Caki2 (cell line): ENCODE results near the gene IFIT2. TPM values are rescaled to one million over a fixed set of nuclear protein-coding genes. Genes with fewer than 3 reads are reported as not detected.
"Not testable (repeated sequence)": the region's sequence is repeated elsewhere in the genome, so short reads cannot be mapped to it uniquely, and the experiment has no call there.

Experiments
- DNase-seq: peaks from one replicate; pipeline ENCODE4 v3.0.0-alpha.2; 2015; ENCODE audit warnings: low read depth
- in situ Hi-C: cut with HindIII; loops from 2 replicates; pipeline ENCODE4 v1.10.0; 2016; ENCODE audit warnings: low sequenced_read_pairs, low pct_unique_long_range_greater_than_20kb, mixed read lengths
- total RNA-seq: library from RNA; depleted of rRNA; stranded (reverse); fragments of >200 nt; shearing (Covaris generic); gene quantifications from 2 replicates; pipeline ENCODE4 v1.2.3, GENCODE V29; 2014; ENCODE audit warnings: low replicate concordance

IFIT2 gene
- total RNA-seq, 1 experiment from 2014 or later: 7.9 TPM

- peak; percentile 94 for DNase-seq
- in situ Hi-C loops: no loop called here
These were observed 23.8 kb upstream of the IFIT2 start for GRCh38 chr10:89278034-89278535.

- in situ Hi-C loops: no loop called here
- DNase-seq: peak; percentile 27
These were observed 22.9 kb upstream of the IFIT2 start for GRCh38 chr10:89278900-89279392.

GRCh38 chr10:89279421-89279869 is 22.4 kb upstream of the IFIT2 start:
- in situ Hi-C loops: no loop called here

GRCh38 chr10:89280508-89280907 is 21.3 kb upstream of the IFIT2 start:
- in situ Hi-C loops: no loop called here

More at GRCh38 chr10:89279421-89279869, 22.4 kb upstream of the IFIT2 start:
- peak; percentile 63 for DNase-seq

DNA sequence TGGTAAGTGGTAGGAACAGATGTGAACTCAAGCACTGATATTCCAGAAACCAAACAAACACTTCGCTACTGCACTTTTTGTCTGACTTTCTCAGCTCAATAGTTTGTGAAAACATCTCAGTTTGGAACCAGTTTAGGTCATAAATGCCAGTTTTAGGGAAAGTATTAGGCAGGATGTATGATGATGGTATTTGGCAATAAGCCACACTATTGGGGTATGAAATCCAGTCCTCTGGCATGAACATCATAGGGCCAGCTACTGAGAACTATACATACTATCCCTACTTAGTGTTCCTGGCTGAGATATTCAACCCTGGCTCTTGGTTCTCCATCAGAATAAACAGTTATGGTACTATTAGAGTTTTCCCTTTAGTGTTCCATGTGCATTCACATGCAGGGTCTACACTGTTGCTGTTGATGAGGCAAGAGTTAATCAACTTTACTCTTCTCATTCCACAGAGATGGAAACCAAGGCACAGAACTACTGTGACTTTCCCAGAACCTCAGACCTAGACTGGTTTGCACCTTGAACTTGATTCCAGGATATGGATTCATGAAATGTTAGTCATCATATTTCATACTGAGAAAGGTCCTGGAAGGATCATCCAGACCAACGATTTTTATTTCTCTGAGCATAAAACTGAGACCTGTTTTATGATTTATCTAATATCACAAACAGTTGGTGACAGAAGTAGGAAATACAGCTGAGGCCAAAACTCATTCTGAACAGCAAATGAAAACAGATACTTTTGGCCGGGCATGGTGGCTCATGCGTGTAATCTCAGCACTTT is 20.0 kb upstream of the IFIT2 start:
- no peak for DNase-seq
- in situ Hi-C loops: no loop called here

More at GRCh38 chr10:89280508-89280907, 21.3 kb upstream of the IFIT2 start:
- no peak for DNase-seq

DNA sequence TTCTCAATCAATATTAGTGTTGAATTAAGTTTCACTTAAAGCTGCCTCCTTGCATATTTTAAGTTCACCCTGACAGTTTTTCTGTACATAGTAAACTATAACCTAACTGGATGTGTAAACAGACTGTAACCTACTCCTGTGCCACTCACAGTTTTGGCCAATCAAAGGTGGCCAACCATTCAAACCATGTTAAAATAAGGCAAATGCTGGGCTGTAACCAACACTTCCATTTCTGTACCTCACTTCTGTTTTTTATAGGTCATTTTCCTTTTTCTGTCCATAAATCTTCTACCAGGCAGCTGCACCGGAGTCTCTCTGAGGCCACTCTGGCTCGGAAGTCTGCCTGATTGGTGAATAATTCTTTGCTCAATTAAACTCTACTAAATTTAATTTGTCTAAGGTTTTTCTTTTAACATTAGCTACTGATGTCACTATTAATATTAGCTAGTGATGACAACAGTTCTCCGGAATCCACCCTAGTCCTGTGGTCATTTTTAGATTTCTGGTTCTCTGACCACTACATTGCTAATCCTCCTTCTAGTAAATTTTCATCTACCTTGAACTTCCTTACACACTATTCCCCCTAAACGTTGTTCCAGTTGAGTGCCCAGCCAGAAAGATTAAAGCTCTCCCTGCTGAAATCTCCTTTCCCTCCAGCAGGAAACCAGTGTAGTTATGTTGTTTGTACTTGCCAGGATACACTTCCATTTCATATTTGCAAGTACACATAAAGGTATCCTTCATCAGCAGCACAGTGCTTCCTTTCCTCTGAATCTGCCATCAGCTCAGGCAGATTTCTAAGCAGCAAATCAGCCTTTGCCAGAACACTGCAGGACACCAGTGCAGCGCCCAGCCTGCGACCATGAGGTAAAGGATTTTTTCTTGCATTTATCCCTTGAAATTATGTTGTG is 18.6 kb upstream of the IFIT2 start:
- peak; percentile 88 for DNase-seq
- in situ Hi-C loops: no loop called here

GRCh38 chr10:89283936-89284475 is 17.8 kb upstream of the IFIT2 start:
- peak; percentile 84 for DNase-seq
- in situ Hi-C loops: no loop called here

- DNase-seq, in situ Hi-C loops: not testable (repeated sequence)
These were observed 17.1 kb upstream of the IFIT2 start for GRCh38 chr10:89284711-89285110.

DNA sequence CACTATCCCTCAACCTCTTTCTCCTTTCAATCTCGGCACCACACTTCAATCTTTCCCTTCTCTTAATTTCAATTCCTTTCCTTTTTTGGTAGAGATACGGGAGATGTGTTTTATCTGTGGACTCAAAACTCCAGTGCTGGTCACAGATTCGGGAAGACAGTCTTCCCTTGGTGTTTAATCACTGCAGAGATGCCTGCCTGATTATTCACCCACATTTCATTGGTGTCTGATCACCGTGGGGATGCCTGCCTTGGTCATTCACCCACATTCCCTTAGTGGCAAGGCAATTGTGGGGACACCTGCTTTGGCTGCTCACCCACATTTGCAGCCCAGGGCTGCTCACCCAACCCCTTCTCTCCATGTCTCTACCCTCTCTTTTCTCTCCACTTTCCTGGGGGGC is 16.5 kb upstream of the IFIT2 start:
- DNase-seq, in situ Hi-C loops: not testable (repeated sequence)

DNA sequence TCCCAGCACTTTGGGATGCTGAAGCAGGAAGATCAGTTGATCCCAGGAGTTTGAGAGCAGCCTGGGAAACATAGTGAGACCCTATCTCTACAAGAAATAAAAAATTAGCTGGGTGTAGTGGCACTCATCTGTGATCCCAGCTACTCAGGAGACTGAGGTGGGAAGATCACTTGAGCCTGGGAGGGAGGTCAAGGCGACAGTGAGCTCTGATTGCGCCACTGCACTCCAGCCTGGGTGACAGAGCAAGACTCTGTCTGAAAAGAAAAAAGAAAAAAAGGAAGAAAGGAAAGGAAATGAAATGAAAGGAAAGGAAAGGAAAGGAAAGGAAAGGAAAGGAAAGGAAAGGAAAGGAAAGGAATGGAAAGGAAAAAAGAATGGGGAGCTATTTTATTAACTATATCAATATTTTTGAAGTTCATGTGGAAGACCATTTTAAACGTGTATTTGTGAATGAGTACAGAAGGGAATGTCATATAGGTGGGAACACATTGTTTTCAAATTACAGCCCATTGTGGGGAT is 7.1 kb upstream of the IFIT2 start:
- in situ Hi-C loops: no loop called here
- DNase-seq: no peak

- DNase-seq: no peak
- in situ Hi-C loops: no loop called here
These were observed 6.2 kb upstream of the IFIT2 start for GRCh38 chr10:89295597-89295996.

DNA sequence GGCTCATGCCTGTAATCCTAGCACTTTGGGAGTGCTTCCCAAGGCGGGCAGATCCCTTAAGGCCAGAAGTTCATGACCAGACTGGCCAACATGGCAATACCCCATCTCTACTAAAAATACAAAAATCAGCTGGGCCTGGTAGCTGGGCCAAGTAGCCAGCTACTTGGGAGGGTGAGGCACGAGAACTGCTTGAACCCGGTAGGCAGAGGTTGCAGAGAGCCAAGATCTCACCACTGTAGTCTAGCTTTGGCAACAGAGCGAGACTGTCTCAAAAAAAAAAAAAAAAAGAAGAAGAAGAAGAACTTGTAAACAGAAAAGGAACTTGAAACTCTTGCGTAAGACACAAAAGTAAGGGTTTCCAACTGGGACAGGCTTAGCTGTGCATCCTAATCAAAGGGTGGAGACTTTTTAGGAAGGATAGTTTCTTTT is 5.6 kb upstream of the IFIT2 start:
- DNase-seq: no peak
- in situ Hi-C loops: no loop called here

DNA sequence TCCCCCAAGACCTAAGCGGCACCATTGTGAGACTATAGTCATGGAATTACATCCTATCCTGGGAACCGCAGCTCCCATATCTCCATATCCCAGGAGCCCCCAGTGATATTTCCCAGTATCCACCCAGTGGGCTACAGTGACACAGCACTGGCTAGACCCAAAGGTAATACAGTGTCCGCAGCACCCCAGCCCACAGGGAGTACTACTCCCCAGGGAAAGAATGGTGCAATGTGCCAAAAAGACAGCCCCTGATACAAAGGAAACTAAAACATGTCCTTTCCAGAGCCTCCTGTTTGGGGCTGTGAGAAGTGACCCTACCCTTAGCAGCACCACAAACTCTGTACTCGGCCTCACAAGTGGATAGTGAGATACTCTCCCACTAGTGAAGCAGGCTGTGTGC is 4.5 kb upstream of the IFIT2 start:
- in situ Hi-C loops: no loop called here
- DNase-seq: no peak

DNA sequence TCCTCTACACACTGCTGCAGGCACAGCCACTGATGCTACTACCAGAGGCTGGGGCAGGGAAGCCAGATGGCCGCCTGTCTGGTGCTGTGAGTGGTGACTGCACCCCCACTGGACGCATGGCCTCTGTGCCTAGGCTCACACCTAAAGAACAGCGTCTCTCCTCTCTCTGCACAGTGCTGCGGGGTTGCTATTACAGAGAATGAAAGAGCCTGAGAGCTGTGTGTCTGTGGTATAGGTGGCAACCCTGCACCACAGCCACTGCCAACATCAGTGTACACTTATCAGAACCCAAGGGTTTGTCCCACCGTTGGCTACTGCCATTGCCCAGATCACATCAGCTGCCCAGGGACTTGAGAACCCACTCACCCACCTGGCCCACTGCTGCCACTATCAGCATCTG is 4.1 kb upstream of the IFIT2 start:
- in situ Hi-C loops: no loop called here
- no peak for DNase-seq

DNA sequence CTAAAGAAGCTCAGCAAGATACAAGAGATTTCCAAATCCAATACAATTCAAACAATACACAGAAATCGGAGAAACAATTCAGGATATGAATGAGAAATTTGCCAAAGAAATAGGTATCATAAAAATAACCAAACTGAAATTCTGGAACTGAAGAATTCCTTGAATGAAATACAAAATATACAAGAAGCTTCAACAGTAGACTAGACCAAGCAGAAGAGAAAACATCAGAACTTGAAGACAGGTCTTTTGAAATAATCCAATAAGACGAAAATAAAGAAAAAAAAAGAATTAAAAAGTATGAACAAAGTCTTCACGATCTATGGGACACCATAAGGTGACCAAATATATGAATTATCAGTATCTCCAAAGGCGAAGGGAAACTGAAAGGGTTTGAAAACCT is 2.8 kb upstream of the IFIT2 start:
- in situ Hi-C loops: no loop called here
- no peak for DNase-seq

GRCh38 chr10:89301232-89301631 is 614 bp upstream of the IFIT2 start:
- in situ Hi-C loops: no loop called here
- peak; percentile 31 for DNase-seq

DNA sequence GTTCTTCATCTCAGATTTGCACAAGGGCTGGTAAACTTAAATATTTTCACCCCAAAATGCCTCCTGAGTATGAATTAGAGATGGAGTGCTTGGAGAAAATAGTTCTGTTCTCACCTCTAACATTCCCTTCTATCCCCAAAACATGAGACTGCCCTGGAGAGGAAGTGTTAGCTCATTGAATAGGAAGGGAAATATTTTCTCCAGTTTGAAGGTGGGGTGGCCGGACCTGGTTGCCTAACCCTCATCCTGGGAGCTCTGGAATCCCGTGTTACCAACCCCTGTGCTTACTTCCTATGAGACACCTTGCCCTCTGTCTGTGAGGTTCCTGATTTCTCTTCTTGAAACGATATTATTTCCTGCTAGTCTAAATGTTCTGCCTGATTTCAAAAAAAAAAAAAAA is 779 bp downstream of the IFIT2 start:
- in situ Hi-C loops: no loop called here

GRCh38 chr10:89303161-89303560 is 1.3 kb downstream of the IFIT2 start:
- in situ Hi-C loops: no loop called here
- no peak for DNase-seq

More for the DNA sequence above, 779 bp downstream of the IFIT2 start:
- no peak for DNase-seq
